Measurements from ENCODE around the gene POLR2J3.
"Not testable (repeated sequence)": the region's sequence is repeated elsewhere in the genome, so short reads cannot be mapped to it uniquely, and the experiment has no call there.

POLR2J3 gene

DNA sequence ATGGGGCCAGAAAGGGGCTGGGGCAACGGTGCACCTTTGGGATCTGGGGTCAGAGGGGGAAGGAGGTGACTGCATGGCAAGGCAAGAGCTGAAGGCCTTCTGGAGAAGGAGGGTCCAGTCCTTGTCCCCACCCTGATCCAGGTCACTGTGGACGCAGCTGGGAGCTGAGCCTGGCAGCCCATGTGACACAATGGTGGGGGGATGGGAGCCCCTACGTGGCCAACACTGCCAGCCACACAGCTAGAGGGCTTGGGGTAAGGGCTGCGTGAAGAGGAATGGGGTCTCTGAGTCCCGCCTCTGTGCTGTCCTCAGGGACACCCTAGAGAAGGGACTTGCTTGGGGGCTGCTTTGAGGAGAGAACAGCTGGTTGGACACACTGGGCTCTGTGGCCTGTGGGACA, 9.3 kb upstream of the POLR2J3 start:
- DNase-seq, result not testable (repeated sequence)

DNA sequence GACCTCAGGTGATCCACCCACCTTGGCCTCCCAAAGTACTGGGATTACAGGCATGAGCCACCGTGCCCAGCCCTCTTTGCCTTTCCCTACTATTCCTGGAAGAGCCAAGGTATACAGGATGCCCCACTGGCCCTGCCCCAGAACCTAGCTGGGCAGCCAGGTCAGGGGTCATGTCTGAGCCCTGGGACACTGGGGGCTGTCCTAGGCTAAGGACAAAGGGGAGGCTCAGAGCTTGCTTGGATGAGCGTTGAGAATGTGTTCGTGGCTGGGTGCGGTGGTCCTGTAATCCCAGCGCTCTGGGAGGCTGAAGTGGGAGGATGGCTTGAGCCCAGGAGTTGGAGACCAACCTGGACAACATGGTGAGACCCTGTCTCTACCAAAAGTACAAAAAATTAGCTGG, 6.1 kb upstream of the POLR2J3 start:
- DNase-seq, result not testable (repeated sequence)

DNA sequence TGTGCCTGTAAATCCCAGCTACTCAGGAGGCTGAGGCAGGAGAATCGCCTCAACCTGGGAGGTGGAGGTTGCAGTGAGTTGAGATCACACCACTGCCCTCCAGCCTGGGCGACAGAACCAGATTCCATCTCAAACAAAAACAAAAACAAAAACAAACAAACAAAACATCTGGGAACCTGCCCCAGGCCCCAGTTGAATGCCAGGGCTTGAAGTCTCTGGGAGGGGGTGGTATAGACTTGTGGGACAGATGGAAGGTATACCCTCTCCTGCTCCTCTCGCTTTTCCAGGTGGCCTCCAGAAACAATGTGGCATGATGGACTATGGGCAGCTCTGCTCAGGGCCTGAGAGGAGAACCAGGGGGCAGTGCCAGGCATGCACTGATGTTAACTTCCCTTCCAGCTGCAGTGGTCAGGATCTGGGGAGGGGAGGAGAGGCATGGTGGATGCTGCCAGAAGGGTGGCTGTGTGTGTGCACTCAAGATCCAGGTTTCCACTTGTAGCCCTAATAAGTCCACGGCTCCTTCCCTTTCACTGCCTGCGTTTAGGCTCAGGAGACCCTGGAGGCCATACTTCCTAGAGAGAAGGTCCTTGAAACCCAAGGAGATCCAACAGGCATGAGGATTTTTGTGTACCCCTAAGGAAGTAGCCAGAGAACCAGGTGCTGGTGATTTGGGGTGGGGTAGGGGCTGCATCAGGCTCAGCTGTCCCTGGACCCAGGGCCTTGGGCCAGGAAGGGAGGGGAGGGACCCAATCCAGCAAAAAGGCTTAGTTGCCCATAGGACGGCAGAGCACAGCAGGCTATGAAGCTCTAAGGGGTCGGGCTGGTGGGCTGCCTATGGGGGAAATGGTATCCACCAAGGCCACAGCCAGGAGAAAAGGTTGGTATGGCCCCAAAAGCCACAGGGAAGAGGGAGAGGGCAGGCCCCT, 5.2 kb upstream of the POLR2J3 start:
- not testable (repeated sequence) for DNase-seq

DNA sequence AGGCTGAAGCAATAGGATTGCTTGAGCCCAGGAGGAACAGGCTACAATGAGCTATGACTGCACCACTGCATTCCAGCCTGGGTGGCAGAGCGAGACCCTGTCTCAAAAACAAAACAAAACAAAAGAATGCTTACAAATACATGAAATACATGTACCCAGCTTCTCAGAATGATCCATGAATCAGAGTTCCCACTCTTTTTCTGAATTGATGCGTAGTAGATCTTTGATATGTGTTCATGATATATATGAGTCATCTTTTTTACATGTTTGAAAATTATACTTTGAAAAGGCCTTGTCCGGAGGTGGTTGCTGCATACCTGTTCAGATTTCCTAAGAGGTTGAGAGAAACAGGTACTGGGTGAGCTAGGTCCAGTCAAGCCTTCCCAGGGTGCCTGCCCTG, 4.0 kb upstream of the POLR2J3 start:
- not testable (repeated sequence) for DNase-seq

DNA sequence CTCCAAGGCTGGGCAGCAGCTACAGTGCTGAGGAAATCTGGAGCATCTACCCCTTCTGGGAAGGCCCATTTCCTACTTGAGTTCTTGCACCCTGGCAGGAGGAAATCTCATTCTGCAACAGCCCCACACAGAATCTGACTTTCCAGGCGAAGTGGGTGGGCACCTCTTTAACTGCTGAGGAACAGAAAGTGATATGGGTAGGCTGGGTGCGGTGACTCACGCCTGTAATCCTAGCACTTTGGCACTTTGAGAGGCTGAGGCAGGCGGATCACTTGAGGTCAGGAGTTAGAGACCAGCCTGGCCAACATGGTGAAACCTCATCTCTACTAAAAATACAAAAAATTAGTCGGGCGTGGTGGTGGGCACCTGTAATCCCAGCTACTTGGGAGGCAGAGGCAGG, 2.2 kb upstream of the POLR2J3 start:
- not testable (repeated sequence) for DNase-seq

DNA sequence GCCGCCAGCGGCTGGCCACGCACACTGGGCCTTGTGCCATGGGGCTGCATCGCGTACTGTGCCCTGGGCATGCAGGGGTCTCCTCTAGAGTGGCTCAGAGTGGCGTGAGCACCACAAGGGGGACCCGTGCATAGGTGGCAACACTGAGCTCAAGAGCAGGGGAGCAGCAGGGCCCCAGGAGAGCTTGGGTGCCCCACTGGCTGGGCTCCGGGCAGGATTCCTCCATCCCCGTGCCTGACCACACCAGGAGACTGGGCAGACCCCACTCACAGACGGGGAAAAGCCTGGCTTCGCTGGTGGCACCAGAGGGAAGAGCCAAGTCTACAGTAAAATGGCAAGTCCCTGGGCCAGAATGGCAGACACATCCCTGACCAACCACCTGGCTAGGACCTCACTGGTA, 3.8 kb downstream of the POLR2J3 start:
- DNase-seq, result not testable (repeated sequence)

DNA sequence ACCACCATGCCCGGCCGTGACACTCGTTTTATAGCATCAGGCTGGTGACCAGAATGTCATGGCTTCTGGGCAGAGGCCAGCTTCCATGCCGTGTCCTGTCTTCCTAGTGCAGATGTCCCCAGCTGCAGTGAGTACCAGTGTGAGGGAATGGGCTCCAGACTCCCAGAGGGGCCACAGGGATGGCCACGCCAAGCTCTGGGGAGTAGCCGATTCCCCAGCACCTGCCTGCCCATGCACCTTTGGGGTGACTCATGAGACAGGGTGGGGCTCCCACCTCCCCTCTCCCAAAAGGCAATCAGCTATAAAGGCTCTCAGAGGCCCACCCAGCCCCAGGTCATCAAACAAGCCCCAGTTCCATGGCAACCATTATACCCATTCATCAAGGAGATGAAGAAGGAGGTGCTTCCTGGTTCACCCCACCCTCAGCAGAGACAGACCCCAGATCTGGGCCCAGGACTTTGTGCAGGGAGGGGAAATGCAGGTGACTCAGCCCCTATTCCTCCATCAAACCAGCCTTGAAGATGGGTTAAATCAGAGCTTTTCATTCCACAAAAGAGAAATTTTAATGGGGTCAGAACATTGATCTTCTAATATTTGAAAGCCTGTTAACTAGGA, 21.5 kb downstream of the POLR2J3 start, which contains the start of gene SPDYE2:
Gene SPDYE2 (plus strand): TSS at position 419 of the 615 bp plus-strand sequence. CDS start 2,030 bp downstream, outside the sequence.
- not testable (repeated sequence) for DNase-seq

DNA sequence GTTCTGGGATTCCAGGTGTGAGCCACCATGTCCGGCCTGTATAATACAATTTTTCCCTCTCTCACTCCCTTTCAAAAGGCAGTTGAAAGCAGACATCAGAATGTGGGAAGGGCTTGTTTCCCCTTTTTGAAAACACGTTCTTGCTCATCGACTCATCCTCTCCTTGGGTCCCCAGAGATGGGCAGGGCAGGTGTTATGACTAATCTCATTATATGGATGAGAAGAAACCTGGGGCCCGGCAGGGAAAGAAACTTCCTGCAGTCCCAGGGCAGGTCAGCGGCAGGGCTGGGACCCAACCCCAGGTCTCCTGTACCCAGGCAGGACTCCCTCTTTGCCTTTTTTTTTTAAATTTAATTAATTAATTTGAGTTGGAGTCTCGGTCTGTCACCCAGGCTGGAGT, 26.0 kb downstream of the POLR2J3 start:
- not testable (repeated sequence) for DNase-seq

DNA sequence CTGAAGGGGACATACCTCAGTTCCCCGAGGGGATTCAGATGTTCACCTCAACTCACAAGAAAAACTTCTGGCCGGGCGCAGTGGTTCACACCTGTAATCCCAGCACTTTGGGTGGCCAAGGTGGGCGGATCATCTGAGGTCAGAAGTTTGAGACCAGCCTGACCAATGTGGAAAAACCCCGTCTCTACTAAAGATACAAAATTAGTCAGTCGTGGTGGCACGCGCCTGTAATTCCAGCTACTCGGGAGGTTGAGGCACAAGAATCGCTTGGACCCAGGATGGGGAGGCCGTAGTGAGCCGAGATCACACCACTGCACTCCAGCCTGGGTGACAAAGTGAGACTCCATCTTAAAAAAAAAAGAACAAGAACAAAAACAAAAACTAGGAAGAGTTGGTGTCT, 27.1 kb downstream of the POLR2J3 start:
- DNase-seq, result not testable (repeated sequence)

DNA sequence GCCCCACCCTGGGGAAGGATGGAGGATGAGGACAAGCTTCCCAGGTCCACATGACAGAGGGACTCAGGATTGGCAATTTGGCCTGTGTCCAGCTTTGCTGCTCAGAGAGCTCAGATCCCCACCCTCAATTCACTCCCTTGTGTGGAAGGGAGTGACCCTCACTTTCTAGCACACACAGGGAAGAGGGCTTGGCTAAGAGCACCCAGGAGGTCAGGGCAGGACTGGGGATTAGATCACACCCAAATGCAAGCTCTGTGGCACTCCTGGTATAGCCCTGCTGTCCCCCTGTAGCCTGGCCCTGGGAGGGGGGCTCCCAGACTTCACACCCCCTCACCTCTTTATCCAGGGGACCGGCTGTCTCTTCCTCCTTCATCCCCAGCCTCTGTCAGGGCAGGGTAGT, 28.0 kb downstream of the POLR2J3 start:
- DNase-seq, result not testable (repeated sequence)

DNA sequence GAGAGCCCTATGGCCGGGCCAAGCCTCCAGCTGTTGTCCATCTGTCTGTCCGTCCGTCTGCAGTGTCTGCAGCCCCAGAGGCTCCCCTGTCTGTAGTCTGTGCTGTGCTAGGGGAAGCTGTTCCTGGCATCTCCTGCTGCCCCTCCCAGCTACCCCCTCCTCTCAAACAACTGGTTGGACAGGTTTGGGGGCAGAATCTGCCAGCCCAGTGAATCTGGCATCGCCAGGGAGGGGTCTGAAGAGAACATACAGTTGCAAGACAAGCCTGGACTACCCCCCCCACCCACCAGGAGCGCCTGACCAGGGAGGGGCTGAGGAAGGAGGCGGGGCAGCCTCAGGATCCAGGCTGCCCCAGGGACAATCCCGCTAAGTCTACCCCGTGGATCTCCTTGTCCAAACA, 28.8 kb downstream of the POLR2J3 start, which contains the start of gene UPK3BL2:
Gene UPK3BL2 (minus strand): TSS at position 101 of the 400 bp plus-strand sequence. CDS start 60 bp downstream, at position 41.
- DNase-seq, result not testable (repeated sequence)

DNA sequence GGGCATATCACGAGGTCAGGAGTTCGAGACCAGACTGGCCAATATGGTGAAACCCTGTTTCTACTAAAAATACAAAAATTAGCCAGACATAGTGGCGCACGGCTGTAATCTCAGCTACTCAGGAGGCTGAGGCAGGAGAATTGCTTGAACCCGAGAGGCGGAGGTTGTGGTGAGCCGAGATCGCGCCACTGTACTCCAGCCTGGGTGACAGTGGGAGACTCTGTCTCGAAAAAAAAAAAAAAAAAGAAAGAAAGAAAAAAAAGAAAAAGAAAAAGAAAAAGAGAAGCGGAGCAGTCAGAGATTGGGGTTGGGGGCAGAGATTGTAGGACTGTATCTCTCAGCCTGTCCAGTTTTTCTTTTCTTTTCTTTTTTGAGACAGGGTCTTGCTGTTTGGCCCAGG, 29.6 kb downstream of the POLR2J3 start:
- DNase-seq, result not testable (repeated sequence)

DNA sequence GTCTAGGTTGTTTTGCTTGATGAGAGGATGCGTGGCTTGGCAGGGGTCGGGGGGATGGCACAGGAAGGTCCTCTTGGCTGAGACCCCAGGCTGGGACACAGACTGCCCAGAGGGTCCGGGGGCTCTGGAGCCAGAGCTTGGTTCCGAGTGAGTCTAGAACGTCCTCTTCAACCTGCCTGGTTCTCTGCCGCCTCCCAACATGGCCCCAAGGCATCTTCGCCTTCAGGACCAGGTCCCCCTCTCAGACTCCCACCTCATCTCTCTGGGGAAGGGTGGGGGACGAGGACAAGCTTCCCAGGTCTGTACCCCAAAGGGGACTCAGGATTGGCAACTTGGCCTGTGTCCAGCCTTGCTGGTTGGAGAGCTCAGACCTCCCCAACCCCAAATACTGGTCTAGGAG, 30.3 kb downstream of the POLR2J3 start:
- not testable (repeated sequence) for DNase-seq

DNA sequence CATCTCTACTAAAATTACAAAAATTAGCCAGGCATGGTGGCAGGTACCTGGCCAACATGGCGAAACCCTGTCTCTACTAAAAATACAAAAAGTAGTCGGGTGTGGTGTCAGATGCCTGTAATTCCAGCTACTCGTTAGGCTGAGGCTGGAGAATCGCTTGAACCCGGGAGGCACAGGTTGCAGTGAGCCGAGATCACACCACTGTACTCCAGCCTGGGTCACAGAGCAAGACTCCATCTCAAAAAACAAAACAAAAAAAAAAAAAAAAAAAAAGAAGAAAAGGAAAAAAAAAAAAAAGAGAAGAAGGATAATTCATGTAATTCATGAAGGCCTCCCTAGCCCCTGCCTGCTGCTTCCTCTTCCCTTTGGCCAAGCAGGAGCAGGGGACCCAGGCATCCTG, 31.8 kb downstream of the POLR2J3 start:
- not testable (repeated sequence) for DNase-seq

DNA sequence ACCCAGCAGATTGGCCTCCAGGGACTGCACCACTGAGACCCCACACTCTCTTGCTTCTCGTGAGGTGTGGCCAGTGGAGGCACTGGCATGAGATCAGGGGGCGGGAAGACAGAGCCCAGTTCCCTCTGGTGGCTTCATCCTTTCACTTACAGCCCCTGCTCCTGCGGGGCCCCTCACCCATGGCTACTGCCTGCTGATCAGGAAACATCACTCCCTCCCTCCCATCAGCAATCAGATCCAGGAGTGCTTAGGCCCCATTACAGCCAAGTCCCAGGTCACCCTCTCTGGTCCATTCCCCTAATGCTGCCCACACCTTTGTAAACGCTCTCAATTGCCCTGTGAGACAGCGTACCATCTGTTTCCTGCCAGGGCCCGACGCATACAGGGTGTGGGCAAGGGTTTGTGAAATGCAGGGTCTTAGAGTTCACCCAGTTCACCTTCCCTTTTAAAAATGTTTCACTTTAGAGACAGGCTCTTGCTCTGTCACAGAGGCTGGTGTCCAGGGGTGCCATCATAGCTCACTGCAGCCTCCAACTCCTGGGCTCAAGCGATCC, 37.2 kb downstream of the POLR2J3 start:
- not testable (repeated sequence) for DNase-seq

DNA sequence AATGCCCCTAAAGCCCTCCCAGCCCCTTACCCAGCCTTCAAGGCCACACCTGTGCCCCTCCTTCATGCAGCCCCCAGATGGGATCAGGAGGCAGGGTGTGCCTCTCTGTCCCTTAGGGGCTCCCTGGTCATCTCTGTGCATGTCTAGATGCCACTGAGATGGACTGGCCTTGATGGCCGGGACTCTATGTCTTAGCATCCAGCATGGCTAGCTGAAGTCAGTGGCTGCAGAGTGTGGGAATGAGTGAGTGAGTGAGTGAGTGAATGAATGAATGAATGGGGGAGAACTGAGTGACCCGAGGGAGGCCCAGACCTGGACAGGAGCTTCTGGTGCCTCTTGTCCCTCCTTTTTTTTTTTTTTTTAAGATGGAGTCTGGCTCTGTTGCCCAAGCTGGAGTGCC, 40.3 kb downstream of the POLR2J3 start:
- DNase-seq, result not testable (repeated sequence)

DNA sequence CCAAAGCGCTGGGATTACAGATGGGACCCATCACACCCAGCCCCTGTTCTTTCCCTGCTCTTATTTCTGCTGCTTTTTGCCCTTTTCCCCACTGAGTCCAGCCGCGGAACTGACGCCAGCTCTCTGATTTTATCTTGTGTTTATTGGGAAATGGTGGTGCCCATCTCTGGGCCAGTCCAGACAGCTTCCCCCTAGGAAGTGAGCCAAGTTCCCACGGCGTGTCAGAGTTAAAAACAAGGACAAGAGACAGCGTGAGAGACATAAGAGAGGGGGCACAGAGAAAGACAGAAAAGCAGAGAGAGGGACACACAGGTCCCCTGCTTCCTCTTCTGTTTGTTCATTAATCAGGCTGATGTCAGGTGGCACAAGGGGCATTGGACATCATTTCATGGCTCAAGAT, 40.8 kb downstream of the POLR2J3 start:
- not testable (repeated sequence) for DNase-seq

DNA sequence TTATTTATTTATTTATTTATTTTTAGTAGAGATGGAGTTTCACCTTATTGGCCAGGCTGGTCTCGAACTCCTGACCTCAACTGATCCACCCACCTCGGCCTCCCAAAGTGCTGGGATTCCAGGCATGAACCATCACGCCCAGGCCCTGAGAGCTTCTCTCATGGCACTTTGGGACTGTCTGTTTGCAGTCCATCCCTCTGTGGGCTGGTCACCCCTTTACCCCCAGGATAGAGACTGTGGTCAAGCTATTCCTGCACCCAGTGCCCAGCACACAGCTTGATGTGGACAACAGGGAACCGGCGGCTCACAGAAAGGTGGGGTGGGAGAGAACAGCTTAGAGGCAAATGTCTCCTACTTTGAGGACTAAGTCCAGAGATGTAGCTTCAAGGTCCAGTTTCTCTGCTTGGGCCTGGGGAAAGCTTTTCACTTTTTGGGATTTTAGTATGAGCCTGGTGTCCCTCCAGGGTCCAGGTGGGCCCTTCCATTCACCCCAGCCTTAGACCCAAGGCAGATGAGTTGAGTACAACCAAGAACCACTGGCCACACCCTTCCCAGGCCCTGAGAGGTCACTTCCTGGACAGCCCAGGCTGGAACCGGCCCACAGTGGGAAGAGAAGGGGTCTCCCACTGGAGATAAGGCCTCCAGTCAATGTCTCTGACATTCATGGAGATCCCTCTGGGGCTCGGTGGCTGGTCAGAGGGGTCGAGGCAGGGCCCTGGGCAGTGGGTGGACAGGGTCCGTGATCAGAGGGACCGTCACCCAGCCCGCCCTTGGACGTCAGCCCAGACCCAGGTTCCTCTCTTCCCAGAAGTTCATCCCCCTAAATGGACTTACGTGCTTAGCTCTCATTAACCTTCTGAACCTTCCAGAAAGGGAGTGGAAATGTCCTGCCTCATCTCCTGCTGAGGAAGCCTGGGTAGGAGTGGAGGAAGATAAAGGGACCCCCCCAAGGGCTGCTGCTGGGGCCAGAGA, 44.3 kb downstream of the POLR2J3 start:
- not testable (repeated sequence) for DNase-seq

DNA sequence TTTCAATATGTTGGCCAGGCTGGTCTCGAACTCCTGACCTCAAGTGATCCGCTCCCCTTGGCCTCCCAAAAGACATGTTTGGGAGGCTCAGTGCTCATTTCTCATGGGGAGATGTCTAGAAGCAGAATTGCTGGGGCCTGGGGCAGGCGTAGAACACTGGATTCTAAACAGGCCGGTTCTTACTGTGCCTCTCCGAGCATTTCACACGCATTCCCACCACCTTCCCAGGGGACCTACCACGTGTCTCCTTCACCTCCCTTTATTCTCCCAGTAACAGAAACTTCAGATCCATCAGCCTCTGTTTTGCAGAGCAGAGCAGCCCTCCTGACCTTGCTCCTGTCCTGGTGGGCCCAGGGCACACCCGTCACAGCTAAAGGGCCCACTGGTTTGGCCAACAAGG, 45.2 kb downstream of the POLR2J3 start:
- not testable (repeated sequence) for DNase-seq

DNA sequence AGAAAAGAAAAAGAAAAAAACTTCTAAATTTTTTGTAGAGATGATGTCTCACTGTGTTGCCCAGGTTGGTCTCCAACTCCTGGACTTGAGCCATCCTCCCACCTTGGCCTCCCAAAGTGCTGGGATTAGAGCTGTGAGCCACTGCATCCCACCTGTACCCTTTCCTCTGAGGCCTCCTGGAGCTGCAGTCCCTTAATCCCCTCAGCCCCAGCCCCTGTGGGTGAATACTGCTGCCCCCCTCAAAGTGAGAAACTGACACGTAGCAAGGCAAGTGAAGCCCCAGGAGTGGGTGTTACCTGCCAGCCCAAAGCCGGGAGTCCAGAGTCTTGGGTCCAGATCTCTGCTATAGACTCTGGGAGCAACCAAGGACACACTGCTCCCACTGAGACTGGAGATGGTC, 47.6 kb downstream of the POLR2J3 start:
- not testable (repeated sequence) for DNase-seq

DNA sequence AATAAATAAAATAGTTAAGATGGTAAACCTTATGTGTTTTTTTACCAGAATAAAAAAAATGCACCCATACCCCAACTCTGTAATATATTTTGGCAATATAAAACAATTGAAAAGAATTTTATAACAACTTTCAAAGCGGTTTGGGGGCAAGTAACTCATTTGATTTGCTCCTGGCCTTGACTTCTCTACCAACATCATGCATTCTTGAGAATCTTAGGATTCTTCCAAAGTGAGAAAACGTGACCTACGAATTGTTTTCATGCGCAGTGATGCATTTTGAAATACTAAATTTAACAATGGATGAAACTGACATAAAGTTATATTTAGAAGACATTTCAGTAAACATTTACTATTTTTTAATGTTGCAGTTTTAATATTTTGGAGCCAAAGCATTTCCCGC, 51.6 kb downstream of the POLR2J3 start:
- not testable (repeated sequence) for DNase-seq

DNA sequence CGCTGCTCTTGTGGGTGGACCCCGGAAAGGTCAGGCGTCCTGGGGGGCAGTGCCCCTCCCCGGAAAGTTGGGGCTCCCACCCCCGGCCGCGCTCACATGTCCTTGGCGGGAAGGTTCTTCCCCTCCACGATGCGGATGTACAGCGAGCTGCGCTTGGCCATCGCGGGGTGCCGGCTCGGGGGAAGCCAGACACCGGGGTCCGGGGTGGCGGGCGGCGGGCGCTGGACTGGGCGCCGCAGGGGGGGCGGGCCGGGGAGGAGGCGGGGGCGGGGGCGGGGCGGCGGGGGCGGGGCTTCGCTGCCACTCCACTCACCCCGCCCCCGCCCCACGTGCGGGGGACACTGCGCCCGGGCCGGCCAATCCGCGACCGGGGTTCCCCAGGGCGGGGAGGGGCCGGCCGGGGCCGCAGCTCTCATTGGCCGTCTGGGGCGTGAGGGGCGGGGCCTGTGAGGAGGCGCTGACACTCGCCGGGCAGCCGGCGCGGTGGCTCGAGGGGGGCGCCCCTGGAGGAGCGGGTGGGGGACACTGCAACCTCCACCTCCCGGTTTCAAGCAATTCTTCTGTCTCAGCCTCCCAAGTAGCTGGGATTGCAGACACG, 54.7 kb downstream of the POLR2J3 start, which contains the start of gene RASA4B:
Gene RASA4B (minus strand): TSS at position 228 of the 598 bp plus-strand sequence. CDS start 67 bp downstream, at position 161.
- DNase-seq, result peak in 1 of 5 donors; percentile 25
